SK-N-MC (cell line): Measurements from ENCODE around the gene PLPP6.

ENCODE experiments used
- EZH2 ChIP-seq: fragments of 200-600 bp; sonication (generic); IDR thresholded peaks from one replicate; pipeline ENCODE4 v1.6.1; 2017; ENCODE audit warnings: antibody characterized with exemption
- POLR2AphosphoS5 ChIP-seq: IDR thresholded peaks from 2 replicates; pipeline ENCODE4 v1.6.1; 2012; ENCODE audit warnings: mild to moderate bottlenecking, low read depth, low read length, borderline replicate concordance

DNA sequence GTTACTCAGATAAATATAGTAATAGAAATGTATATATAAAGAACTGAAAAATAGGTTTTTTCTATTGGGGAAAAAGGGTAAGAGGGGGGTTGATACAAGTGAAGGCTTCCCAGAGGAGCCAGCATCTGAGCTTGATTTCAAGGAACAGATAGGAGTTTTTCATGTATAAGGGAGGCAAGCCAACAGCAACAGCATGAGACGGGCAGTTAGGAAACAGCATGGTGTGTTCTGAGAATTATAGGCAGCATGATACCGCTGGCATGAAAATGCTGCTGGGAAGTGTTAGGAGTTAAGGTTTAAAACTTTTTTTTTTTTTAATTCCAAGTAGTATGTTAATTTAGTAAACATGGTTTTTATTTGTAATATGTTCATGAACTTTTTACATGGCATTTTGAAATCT lies 26.9 kb downstream of the PLPP6 start:
- TF ChIP-seq EZH2 (no peak), POLR2AphosphoS5 (no peak)
